ENCODE results near the gene GTF2H1. TPM values are rescaled to one million over a fixed set of nuclear protein-coding genes. Genes with fewer than 3 reads are reported as not detected.
A peak's percentile ranks its signal among the peaks of the same experiment; 100 is the strongest.

Gene GTF2H1
- total RNA-seq, 1 experiment from 2014 or later, result 89.1 TPM

DNA sequence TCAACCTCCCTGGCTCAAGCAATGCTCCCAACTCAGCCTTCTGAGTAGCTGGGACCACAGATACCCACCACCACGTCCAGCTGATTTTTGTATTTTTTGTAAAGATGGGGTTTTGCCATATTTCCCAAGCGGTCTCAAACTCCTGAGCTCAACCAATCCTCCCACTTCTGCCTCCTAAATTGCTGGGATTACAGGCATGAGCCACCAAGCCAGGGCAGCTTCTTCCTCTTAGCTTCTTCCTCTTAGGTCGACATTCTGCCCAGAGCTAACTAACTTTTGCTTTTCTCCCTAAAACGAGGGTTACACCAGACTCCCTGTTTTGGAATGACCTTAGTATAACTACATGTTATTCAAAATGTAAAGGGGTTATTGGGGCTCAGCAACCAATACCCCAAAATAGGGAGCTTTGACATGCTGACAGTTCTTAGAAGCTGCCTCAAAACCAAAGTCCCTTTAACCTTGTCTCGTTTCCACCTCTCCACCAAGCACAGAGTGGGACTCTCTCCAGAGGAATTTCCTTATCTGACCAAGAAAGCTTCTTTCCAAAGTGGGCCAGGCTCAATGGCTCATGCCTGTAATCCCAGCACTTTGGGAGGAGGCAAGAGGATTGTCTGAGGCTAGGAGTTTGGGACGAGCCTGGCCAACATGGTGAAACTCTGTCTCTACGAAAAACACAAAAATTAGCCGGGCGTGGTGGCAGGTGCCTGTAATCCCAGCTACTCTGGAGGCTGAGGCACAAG, 7.4 kb upstream of the GTF2H1 start:
- DNase-seq, result no peak
- ChIA-PET CTCF (interaction anchor here (0.5 to 0.7 kb wide), 3 partner anchors 15 to 35 kb away, joined by 3 read pairs; no protein-coding TSS in a partner anchor), POLR2A (ENCODE audit: unreplicated experiment) (interaction anchor here (0.7 to 1.0 kb wide), 2 partner anchors 79 to 87 kb away, joined by 4 read pairs; partner anchors contain the start of gene LDHA)
- no peaks in the 10 kb centered on the region for H4K20me1 ChIP-seq (ENCODE audit: insufficient read depth)
- H3K79me2 ChIP-seq (ENCODE audit: low read depth), result peaks cover 65% of the 10 kb centered on the region
- H3K9me2 ChIP-seq (ENCODE audit: insufficient read depth), result no peaks in the 10 kb centered on the region
- H3K36me3 ChIP-seq (ENCODE audit: low read depth), result peaks cover 14% of the 10 kb centered on the region
- no peak overlapping the region for H3K4me2 ChIP-seq
- H3K27ac ChIP-seq, result peak overlapping the region; percentile 90
- peaks cover 49% of the 10 kb centered on the region for H3F3A ChIP-seq (ENCODE audit: insufficient read depth, low read depth)
- H3K9me3 ChIP-seq (ENCODE audit: insufficient read depth, low read depth), result no peaks in the 10 kb centered on the region
- no peak for TF ChIP-seq EZH2 (IDR thresholded peaks at IDR 0.05; ENCODE audit: low read depth)
- TF ChIP-seq, protein P1, sequence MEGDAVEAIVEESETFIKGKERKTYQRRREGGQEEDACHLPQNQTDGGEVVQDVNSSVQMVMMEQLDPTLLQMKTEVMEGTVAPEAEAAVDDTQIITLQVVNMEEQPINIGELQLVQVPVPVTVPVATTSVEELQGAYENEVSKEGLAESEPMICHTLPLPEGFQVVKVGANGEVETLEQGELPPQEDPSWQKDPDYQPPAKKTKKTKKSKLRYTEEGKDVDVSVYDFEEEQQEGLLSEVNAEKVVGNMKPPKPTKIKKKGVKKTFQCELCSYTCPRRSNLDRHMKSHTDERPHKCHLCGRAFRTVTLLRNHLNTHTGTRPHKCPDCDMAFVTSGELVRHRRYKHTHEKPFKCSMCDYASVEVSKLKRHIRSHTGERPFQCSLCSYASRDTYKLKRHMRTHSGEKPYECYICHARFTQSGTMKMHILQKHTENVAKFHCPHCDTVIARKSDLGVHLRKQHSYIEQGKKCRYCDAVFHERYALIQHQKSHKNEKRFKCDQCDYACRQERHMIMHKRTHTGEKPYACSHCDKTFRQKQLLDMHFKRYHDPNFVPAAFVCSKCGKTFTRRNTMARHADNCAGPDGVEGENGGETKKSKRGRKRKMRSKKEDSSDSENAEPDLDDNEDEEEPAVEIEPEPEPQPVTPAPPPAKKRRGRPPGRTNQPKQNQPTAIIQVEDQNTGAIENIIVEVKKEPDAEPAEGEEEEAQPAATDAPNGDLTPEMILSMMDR (conservative IDR thresholded peaks at IDR 0.05), result no peak
- H3K4me1 ChIP-seq (replicated peaks; ENCODE audit: insufficient read depth), result peaks cover 70% of the 10 kb centered on the region
- H2AFZ ChIP-seq, result no peak overlapping the region
- H3K27me3 ChIP-seq (ENCODE audit: insufficient read depth, low read depth), result no peaks in the 10 kb centered on the region
- no TSS peak for BruUV-seq (replicated peaks)
- H3K4me3 ChIP-seq, result no peak overlapping the region
- intact Hi-C loops (cut with micrococcal nuclease; ENCODE audit: unreplicated experiment), result no loop called here

DNA sequence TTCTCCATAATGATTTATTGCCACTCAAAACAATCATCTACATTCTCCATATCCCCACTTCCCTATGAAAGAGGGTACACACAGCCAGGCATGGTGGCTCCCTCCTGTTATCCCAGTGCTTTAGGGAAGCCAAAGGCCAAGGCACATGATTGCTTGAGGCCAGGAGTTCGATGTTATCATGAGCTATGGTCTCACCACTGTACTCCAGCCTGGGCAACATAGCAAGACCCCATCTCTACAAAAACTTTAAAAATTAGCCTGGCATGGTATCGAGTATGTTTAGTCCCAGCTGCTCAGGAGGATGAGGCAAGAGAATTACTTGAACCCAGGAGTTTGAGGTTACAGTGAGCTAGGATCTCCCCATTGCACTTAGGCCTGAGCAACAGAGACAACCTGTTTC, 6.5 kb upstream of the GTF2H1 start:
- peaks cover 39% of the 10 kb centered on the region for H3F3A ChIP-seq (ENCODE audit: insufficient read depth, low read depth)
- no peaks in the 10 kb centered on the region for H4K20me1 ChIP-seq (ENCODE audit: insufficient read depth)
- H2AFZ ChIP-seq, result no peak overlapping the region
- POLR2A ChIA-PET (ENCODE audit: unreplicated experiment), result interaction anchor here (0.7 kb wide), 1 partner anchor 80 kb away, joined by 4 read pairs; no protein-coding TSS in a partner anchor
- no peaks in the 10 kb centered on the region for H3K9me2 ChIP-seq (ENCODE audit: insufficient read depth)
- H3K36me3 ChIP-seq (ENCODE audit: low read depth), result peaks cover 7% of the 10 kb centered on the region; the same call in 1 of the 2 replicates
- no peaks in the 10 kb centered on the region for H3K9me3 ChIP-seq (ENCODE audit: insufficient read depth, low read depth)
- TF ChIP-seq, protein P1 (conservative IDR thresholded peaks at IDR 0.05), result no peak
- no peak for TF ChIP-seq EZH2 (IDR thresholded peaks at IDR 0.05; ENCODE audit: low read depth)
- H3K4me3 ChIP-seq, result no peak overlapping the region
- BruUV-seq (replicated peaks), result no TSS peak
- no peak for DNase-seq
- no peak overlapping the region for H3K27ac ChIP-seq
- H3K4me1 ChIP-seq (replicated peaks; ENCODE audit: insufficient read depth), result peaks cover 70% of the 10 kb centered on the region
- no peak overlapping the region for H3K4me2 ChIP-seq
- H3K79me2 ChIP-seq (ENCODE audit: low read depth), result peaks cover 74% of the 10 kb centered on the region
- H3K27me3 ChIP-seq (ENCODE audit: insufficient read depth, low read depth), result no peaks in the 10 kb centered on the region
- CTCF ChIA-PET, result interaction anchor here (0.5 kb wide), 1 partner anchor 11 kb away, joined by 5 read pairs; no protein-coding TSS in a partner anchor
- intact Hi-C loops (cut with micrococcal nuclease; ENCODE audit: unreplicated experiment), result no loop called here

GRCh38 chr11:18317551-18317950, 4.8 kb upstream of the GTF2H1 start:
- H3K4me2 ChIP-seq, result no peak overlapping the region

More at GRCh38 chr11:18317551-18317950, 4.8 kb upstream of the GTF2H1 start:
- Histone ChIP-seq H4K20me1 (ENCODE audit: insufficient read depth) (no peaks in the 10 kb centered on the region), H3K4me1 (replicated peaks; ENCODE audit: insufficient read depth) (peaks cover 54% of the 10 kb centered on the region), H2AFZ (no peak overlapping the region), H3K9me2 (ENCODE audit: insufficient read depth) (no peaks in the 10 kb centered on the region), H3K36me3 (ENCODE audit: low read depth) (no peaks in the 10 kb centered on the region; the same call in 1 of the 2 replicates), H3K27me3 (ENCODE audit: insufficient read depth, low read depth) (no peaks in the 10 kb centered on the region), H3K79me2 (ENCODE audit: low read depth) (peaks cover 73% of the 10 kb centered on the region), H3K4me3 (no peak overlapping the region), H3F3A (ENCODE audit: insufficient read depth, low read depth) (peaks cover 34% of the 10 kb centered on the region), H3K27ac (no peak overlapping the region), H3K9me3 (ENCODE audit: insufficient read depth, low read depth) (no peaks in the 10 kb centered on the region)
- ChIA-PET POLR2A (ENCODE audit: unreplicated experiment) (no interaction called here), CTCF (no interaction called here)
- no peak for DNase-seq
- no TSS peak for BruUV-seq (replicated peaks)
- TF ChIP-seq EZH2 (IDR thresholded peaks at IDR 0.05; ENCODE audit: low read depth), result no peak
- TF ChIP-seq, protein P1 (conservative IDR thresholded peaks at IDR 0.05), result no peak
- intact Hi-C loops (cut with micrococcal nuclease; ENCODE audit: unreplicated experiment), result no loop called here
